ENCODE measurements around the gene RRP12. TPM values are rescaled to one million over a fixed set of nuclear protein-coding genes. Genes with fewer than 3 reads are reported as not detected.
"Not testable (repeated sequence)": the region's sequence is repeated elsewhere in the genome, so short reads cannot be mapped to it uniquely, and the experiment has no call there.

RRP12 gene
- polyA plus RNA-seq, 4 donors: 20.0 to 24.5 (median 21.4) TPM

DNA sequence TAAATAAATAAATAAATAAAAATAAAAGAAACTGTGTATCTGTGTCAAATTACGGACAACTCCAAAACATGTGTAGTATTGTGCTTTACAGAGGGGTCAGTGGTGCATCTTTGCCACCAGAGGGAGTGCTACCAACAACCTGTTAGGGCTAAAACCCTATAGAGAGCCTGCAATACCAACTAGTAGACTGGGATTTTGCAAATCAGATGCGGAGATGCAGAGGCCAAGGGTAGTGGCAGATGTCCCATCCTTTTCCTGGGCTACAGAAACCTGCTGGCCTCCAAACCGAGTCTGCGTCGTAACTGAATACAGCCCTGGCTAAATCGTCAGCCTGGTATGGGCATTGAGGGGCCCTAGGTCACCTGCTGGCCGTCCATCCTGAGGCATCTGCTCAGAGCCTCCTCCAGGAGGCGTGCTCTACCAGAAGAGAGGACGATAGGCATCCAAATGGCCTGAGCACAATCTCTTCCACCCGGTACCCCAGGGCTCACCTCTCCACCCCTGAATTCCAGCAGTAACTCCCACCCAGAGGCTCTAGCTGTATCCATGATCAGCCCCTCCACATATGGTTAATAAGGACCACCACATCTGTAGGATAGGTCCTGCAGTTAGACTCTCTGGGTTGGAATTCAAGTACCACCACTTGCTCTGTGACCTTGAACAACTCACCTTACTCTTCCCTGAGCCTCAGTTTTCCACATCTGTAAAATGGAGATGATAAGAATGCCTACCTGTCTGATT is 6.2 kb upstream of the RRP12 start:
- no peak for DNase-seq (ENCODE audit: low read depth in 4 of 4, low spot score in 3 of 4)

DNA sequence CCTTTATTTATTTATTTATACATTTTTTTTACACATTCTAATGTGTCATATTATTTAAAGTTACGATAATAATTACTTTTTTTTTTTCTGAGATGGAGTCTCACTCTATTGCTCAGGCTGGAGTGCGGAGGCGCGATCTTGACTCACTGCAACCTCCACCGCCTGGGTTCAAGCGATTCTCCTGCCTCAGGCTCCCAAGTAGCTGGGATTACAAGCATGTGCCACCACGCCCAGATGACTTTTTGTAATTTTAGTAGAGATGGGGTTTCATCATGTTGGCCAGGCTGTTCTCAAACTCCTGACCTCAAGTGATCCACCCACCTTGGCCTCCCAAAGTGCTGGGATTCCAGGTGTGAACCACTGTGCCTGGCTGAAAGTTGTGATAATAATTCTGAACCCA is 5.3 kb upstream of the RRP12 start:
- not testable (repeated sequence) for DNase-seq (ENCODE audit: low read depth in 4 of 4, low spot score in 3 of 4)

DNA sequence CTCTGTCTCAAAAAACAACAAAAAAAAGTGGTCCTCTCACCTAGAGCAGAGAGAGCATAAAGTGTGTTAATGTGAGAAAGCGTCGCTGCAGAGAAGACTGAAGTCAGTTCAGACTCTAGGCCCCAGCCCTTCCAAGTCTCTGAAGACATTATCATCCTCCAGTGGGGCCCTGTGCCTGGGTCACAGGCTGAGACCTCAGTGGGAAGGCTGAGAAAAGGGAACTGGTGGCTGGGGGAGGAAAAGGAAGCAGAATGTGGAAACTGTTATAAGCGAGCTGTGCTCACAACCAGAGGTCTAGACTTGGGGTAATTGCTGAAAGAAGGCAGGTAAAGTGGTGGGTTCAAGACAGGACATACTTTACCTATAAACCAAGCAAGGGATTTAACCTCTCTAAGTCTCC is 4.9 kb upstream of the RRP12 start:
- DNase-seq (ENCODE audit: low read depth in 4 of 4, low spot score in 3 of 4): no peak

DNA sequence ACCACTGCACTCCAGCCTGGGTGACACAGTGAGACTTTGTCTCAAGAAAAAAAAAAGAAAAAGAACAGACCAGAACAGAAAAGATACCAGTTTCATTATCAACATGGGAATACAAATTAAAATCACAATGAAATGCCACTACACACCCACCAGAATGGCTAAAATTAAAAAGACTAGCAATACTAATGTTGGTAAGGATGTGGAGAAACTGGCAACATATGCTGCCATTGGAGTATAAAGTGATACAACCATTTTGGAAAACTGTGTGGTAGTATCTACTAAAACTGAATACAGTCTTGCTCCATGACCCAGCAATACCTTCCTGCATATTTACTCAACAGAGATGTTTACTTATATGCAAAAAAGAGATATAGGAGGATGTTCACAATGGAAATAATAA is 2.9 kb upstream of the RRP12 start:
- no peak for DNase-seq (ENCODE audit: low read depth in 4 of 4, low spot score in 3 of 4)

DNA sequence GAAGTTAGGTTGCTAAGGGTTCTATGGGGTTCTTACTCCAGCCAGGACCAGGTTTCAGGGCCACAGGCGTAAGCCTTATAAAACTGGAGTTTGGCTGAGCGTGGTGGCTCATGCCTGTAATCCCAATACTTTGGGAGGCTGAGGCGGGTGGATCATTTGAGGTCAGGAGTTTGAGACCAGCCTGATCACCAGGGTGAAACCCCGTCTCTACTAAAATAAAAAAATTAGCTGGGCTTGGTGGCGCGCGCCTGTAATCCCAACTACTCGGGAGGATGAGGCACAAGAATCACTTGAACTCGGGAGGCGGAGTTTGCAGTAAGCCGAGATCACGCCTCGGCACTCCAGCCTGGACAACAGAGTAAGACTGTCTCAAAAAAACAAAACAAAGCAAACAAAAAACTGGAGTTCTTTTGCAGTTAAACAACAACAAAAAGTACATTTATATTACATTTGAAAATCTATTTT is 347 bp upstream of the RRP12 start:
- DNase-seq (ENCODE audit: low read depth in 4 of 4, low spot score in 3 of 4): no peak

DNA sequence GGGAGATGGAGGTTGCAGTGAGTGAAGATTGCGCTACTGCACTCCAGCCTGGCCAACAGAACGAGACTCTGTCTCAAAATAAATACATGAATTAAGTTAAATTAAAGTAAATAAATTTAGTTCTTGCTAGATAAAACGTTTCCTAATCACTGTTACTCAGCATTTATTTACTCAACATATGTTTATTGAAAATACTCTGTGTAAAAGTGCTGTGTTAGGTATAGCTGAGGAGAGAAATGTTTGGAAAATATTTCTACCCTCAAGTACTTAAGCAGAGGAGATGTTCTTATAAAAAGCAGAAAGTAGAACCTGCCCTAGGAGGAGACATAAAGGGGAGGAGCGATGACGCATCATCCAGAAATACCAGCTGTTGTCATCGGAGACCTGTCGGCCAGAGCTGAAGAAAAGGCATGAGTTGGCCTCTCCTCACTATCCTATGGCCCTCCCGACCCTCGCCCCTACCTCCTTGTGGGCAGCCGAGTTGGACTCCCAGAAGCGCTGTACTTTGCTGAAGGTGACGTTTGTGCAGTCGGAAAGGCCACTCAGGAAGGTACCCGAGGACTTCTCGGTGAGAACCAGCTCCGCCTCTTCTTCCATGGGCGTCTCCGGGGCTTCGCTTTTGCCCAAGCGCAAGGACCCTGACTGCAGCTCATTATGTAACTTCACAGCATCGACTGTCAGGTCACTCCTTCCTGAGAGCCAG is 1.1 kb downstream of the RRP12 start:
- no peak for DNase-seq (ENCODE audit: low read depth in 4 of 4, low spot score in 3 of 4)

DNA sequence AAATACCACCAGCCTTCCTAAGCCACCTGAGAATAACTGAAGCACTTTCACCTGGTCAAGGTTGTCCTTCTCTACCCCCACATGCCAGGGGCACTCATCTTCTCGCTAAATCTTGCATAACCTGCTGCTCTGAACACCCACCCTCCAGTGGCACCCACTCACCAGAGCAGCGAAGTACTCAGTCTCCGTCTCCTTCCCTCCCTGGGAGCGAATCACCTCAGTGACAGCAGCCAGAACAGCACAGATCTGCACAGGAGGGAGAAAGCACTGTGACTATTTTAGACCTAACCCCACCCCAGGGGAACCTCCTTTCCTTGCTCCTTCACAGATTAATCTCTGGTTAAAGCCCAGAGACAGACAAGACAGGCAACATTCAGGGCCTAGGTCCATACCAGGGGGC is 5.1 kb downstream of the RRP12 start:
- DNase-seq (ENCODE audit: low read depth in 4 of 4, low spot score in 3 of 4): no peak

DNA sequence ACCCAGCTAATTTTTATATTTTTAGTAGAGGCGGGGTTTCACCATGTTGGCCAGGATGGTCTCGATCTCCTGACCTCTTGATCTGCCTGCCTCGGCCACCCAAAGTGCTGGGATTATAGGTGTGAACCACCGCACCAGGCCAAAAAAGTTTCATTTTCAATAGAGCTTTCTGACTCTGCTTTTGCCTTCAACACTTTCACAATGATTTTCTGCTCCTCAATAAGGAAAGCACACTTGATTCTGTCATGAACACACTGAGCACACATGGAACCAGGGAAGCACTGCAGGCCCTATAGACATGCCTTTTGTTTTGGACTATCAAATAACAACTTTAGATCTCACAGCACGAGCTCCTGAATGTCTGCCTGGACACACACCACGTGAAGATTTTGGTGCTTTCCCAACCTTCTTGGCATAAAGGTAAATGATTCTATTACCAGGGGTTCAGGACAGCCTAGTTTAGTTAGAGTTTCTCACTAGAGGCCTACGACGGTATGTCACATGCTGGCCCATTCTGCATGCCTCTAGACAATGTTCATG is 8.0 kb downstream of the RRP12 start:
- no peak for DNase-seq (ENCODE audit: low read depth in 4 of 4, low spot score in 3 of 4)

DNA sequence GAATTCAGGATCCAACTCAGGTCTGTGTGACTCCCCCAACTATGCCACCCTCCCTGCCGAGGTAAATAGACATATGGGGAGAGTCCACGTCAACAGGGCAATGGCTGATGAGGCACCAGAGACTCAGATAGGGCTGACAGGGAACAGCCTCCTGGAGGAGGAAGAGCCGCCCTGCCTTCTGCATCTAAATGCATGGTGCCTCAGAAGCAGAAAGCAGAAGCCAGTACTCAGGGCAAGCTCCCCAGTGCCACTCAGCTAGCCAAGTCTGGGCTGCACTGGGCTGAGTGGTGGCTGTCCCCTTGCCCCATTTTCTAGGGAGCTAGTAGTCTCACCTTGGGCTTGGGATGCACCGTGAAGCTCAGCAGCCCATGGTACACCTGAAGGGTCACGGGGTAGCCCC is 11.0 kb downstream of the RRP12 start:
- DNase-seq (ENCODE audit: low read depth in 4 of 4, low spot score in 3 of 4): no peak

DNA sequence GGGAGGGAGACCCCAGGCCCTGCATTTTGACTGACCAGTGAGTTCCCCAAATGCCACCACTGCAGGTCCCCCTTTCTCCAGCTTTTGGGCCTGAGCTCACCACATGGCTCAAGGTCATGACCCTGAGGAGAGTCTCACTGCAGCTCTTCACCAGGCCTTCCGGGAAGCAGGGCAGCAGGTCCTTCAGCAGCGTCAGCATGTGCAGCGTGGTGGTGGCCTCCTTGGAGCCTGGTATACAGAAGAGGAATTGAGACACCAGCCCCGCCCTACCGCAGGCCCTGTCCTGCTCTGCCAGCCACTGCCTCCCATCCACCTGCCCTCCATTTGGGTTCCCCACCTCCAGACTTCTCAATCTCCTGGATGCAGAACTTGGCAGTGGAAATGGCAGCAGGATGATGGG is 13.0 kb downstream of the RRP12 start:
- DNase-seq (ENCODE audit: low read depth in 4 of 4, low spot score in 3 of 4): no peak

DNA sequence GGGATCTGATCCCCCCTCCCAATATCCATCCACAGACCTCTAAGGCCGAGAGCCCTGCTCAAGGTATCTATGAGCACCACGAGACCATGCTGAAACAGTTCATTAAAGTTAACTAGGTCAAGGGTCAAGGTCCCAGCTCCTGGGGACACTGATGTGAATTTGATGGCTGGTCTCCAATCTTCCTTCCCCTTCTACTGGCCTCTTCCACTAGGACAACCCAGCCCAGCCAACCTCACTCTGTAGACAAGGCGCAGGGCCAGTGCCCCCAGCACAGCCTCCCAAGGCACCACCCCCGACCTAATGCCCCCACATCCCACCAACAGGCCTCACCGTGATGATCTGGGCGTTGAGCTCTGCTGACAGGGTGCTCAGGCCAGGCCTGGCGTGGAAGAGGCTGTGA is 15.6 kb downstream of the RRP12 start:
- no peak for DNase-seq (ENCODE audit: low read depth in 4 of 4, low spot score in 3 of 4)

DNA sequence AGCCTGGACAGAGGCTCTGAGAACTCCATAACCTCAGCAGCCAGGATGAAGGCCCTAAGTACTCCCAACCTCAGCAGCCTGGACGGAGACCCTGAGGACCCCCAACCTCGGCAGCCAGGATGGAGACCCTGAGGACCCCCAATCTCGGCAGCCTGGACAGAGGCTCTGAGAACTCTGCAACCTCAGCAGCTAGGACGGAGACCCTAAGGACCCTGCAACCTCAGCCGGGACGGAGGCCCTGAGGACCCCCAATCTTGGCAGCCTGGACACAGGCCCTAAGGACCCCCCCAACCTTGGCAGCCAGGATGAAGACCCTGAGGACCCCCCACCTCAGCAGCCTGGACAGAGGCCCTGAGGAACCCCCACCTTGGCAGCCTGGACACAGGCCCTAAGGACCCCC is 16.5 kb downstream of the RRP12 start:
- DNase-seq (ENCODE audit: low read depth in 4 of 4, low spot score in 3 of 4): no peak

DNA sequence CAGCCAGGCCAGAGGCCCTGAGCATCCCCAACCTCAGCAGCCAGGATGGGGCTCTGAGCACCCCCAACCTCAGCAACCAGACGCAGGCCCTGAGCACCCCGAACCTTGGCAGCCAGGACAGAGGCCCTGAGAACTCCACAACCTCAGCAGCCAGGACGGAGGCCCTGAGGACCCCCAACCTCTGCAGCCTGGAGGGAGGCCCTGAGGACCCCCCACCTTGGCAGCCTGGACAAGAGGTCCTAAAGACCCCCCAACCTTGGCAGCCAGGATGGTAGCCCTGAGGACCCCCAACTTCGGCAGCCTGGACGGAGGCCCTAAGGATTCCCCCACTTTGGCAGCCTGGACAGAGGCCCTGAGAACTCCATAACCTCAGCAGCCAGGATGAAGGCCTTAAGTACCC is 17.0 kb downstream of the RRP12 start:
- DNase-seq (ENCODE audit: low read depth in 4 of 4, low spot score in 3 of 4): no peak

DNA sequence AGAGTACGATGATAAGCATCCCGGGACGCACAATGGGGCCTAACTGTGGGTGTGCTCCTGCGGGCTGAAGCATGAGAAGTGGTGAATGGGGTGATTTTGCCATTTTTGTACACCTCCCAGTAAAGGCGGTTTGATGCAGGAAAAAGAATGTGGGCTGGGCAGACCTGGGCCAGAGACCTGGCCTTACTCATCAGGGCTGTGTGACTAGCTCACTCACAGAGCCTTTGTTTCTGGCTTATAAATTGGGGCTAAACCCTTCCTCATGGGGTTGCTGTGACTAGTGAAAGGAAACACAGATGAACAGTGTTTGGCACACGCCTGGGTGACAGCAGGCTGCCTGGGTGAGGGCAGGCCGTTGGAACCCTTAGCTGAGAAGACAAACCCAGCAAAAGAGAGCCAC is 18.0 kb downstream of the RRP12 start:
- DNase-seq (ENCODE audit: low read depth in 4 of 4, low spot score in 3 of 4): no peak

DNA sequence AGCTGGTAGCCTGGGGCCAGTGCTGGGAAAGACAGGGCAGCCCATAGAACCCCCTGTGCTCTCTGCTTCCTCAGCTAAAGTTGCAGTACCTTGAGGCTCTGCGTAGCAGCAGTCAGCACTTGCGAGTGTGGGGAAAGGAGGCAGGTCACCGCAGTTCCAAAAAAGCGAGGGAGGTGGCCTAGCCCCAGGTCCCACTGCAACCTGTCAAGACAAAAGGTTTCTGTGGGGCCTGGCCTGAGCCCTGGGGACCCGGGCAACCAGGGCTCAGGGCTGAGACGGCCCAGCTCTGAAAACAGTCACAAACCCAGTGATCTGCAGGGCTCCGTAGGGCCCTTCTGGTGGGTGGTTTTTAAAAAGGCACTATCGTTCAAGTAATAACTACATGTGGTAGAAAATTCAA is 19.5 kb downstream of the RRP12 start:
- DNase-seq (ENCODE audit: low read depth in 4 of 4, low spot score in 3 of 4): no peak

DNA sequence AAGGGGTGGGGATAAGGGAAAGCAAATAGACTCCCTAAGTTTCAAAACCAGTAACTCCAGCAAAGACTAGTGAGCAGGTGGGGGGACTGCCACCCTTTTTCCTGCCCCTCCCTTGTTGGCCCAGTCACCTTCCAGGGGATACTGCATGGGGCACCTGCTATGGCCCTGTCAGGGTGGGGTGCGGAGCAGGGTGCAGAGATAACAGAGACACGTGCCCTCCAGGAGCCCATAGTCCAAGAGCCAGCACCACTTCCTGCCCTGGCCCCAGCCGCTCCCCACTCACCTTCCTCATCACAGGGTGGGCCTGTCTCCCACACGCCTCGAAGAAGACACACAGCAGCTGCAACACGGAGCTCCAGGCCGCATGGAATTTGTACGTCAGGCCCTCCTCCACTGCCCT is 20.6 kb downstream of the RRP12 start:
- DNase-seq (ENCODE audit: low read depth in 4 of 4, low spot score in 3 of 4): no peak

DNA sequence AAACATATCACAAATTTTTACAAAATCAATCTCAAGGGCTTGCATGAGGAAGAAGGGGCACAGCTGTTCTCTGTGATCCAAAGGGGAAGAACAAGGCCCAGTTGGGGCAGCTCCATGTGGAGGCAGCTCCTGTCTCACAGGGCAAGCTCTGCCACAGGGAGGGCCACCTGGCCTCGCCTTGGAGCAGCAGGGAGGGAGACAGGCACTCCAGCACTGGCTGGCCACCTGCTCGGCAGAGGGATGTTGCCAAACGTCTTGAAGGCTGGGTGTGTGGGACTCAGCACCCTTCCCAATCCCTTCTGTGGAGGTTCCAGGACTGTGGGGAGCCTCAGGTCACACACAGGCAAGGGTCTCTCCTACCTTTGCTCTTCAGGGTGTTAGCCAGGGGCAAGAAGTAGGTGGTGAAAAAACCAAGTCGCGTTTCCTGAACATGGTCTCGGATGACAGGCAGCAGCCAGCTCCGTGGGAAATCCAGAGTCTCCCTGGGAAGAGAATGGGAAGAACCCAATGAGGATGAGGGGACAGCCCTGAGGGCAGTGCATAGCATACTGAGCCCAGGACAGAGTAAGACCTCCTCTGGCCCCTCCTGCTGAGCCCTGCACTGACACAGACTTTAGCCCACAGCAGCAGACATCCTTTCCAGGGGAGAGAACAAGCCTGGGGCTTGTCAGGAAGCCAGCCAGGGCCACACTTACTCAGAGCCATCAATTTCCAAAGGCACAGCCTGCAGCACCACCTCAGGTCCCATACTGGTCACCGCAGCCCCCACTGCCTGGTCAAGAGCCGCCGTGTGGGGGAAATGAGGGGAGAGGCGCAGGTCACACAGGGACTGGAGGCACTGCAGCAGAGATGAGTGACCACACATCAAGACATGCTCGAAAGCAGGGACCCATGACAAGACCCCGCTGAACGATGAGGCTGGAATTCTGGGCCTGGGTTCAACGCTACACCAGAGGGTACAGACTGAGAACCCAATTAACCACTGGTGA is 21.9 kb downstream of the RRP12 start:
- no peak for DNase-seq (ENCODE audit: low read depth in 4 of 4, low spot score in 3 of 4)

DNA sequence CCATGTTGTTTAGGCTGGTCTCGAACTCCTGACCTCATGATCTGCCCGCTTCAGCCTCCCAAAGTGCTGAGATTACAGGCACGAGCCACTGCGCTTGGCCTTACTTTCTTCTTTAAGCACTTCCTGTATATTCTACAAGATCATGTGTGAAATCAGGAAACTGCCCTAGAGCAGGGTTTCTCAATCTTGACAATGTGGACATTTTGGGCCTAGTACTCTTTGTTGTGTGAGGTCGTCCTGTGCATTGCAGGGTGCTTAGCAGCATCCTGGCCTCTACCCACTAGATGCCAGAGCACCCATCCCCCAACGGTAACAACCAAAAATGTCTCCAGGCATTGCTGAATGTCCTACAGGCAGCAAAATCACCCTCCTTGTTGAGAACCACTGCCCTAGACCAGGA is 24.7 kb downstream of the RRP12 start:
- DNase-seq (ENCODE audit: low read depth in 4 of 4, low spot score in 3 of 4): no peak

DNA sequence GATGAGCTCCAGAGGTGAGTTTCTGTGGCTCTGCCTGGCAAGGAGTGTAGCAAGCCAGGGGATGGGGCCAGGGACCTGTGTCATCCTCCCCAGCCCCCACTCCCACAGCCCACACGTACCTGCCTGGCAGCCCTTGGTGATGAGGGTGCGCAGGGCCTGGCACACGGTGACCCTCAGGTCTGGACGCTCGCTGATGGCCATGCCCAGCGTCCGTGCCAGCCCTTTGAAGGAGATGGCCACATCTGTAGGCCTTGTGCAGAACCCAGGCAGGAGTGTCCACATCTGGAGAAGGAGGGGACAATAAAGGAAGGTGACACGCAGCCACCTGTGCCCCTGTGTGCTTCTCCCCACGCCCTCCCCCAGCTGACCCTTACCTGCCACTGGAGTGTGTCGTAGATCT is 27.7 kb downstream of the RRP12 start:
- DNase-seq (ENCODE audit: low read depth in 4 of 4, low spot score in 3 of 4): no peak

DNA sequence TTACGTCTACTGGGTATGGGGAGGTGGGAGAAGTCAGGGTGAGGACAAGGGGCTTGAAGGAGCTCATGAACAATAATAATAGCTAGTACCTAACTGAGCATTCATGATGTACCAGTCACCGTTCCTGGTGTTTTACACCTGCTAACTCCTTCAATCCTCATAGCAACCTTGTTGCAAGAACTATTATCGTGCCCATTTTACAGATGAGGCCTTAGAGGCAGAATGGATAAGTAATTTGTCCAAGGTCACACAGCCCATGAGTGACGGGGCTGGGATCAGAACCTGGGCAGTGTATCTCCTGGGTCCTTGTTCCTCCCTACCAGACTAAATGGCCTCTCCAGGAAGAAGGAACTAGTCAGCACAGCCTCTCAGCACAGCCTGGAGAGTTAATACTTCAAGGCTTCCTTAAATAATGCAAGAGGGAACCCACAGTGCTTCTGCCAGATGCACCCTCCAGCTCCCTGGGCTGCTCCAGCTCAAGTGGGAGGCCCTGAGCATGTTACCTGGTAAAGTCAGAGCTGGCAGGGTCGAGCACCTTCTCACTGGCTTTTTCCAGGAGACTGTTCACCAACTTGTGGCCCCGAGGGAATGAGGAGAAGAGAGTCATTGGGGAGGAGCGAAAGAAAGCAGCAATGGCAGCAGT is 28.8 kb downstream of the RRP12 start:
- DNase-seq (ENCODE audit: low read depth in 4 of 4, low spot score in 3 of 4): no peak
